H1 (cell line): ENCODE results near the gene CAVIN4. TPM values are rescaled to one million over a fixed set of nuclear protein-coding genes. Genes with fewer than 3 reads are reported as not detected.

Experiments used
- CTCF ChIA-PET: fragments of 300-600 bp; sonication (Branson Sonifier 250); formaldehyde crosslinking; loops from one replicate; lab custom pipeline; 2021; ENCODE audit not compliant: partially characterized antibody; lab: Charles Lee
- POLR2A ChIA-PET: fragments of 300-600 bp; sonication (Branson Sonifier 250); formaldehyde crosslinking; loops from one replicate; lab custom pipeline; 2021; ENCODE audit warnings: inconsistent platforms; ENCODE audit not compliant: partially characterized antibody; lab: Charles Lee
- DNase-seq, 2 experiments: peaks; one replicate each; pipeline versions ENCODE4 v3.0.0 to v3.0.0-alpha.2; 2010 to 2022; ENCODE audit warnings: low spot score in 2 of 2, low read depth in 1 of 2, mixed read lengths in 1 of 2
- FAIRE-seq: peaks from 2 replicates; lab custom pipeline; 2011; peaks lifted over from hg19 to GRCh38; lab: Jason Lieb, UNC
- H2AFZ ChIP-seq: 2 replicates; pipeline ENCODE4 v1.8.1; 2012; ENCODE audit warnings: low read length, inconsistent platforms
- H2AK5ac ChIP-seq: 2 replicates; pipeline ENCODE4 v1.6.1; 2013; ENCODE audit warnings: low read depth, low read length
- H2BK120ac ChIP-seq: replicated peaks from 2 replicates; pipeline ENCODE3; 2013; ENCODE audit warnings: low read depth, low read length, inconsistent platforms
- H2BK12ac ChIP-seq: 2 replicates; pipeline ENCODE4 v1.6.1; 2013; ENCODE audit warnings: low read depth, low read length
- H2BK15ac ChIP-seq: 2 replicates; pipeline ENCODE4 v1.6.1; 2013; ENCODE audit warnings: low read length
- H2BK20ac ChIP-seq: 2 replicates; pipeline ENCODE4 v1.6.1; 2013; ENCODE audit warnings: low read length
- H2BK5ac ChIP-seq: 2 replicates; pipeline ENCODE4 v1.6.1; 2013; ENCODE audit warnings: low read depth, low read length
- H3K14ac ChIP-seq: 2 replicates; pipeline ENCODE4 v1.6.1; 2013; ENCODE audit warnings: inconsistent platforms; ENCODE audit not compliant: insufficient read length
- H3K18ac ChIP-seq: 2 replicates; pipeline ENCODE4 v1.6.1; 2013; ENCODE audit warnings: low read length; ENCODE audit errors: extremely low read depth
- H3K23ac ChIP-seq: 2 replicates; pipeline ENCODE4 v1.6.1; 2013; ENCODE audit warnings: inconsistent platforms; ENCODE audit not compliant: insufficient read length
- H3K23me2 ChIP-seq: 2 replicates; pipeline ENCODE4 v1.6.1; 2013; ENCODE audit warnings: low read depth, low read length
- H3K27ac ChIP-seq: 2 replicates; pipeline ENCODE4 v1.6.1; 2011; ENCODE audit warnings: low read depth, low read length, inconsistent platforms
- H3K27me3 ChIP-seq, 4 experiments: replicated peaks in 1 of 4; 1 replicate in 1 of 4; 2 replicates in 3 of 4; pipeline versions ENCODE4 v1.6.1 to v1.8.1; 2011 to 2013; ENCODE audit warnings: low read length in 3 of 4, mild to moderate bottlenecking in 3 of 4, inconsistent platforms in 2 of 4, mixed read lengths in 2 of 4, moderate library complexity in 1 of 4; ENCODE audit not compliant: control insufficient read depth in 3 of 4, insufficient read depth in 3 of 4; ENCODE audit errors: extremely low read depth in 1 of 4
- H3K36me3 ChIP-seq, 4 experiments: 2 replicates each; pipeline versions ENCODE4 v1.6.1 to v1.8.1; 2011 to 2013; ENCODE audit warnings: mild to moderate bottlenecking in 4 of 4, low read length in 3 of 4, moderate library complexity in 2 of 4, control low read depth in 1 of 4, inconsistent platforms in 1 of 4; ENCODE audit not compliant: insufficient read depth in 4 of 4, control insufficient read depth in 2 of 4
- H3K4ac ChIP-seq: replicated peaks from 2 replicates; pipeline ENCODE3; 2013; ENCODE audit warnings: low read length, low read depth, mixed read lengths, inconsistent platforms; ENCODE audit not compliant: insufficient read length
- H3K4me1 ChIP-seq, 4 experiments: replicated peaks in 1 of 4; 1 replicate in 1 of 4; 2 replicates in 3 of 4; pipeline versions ENCODE4 v1.6.1 to v1.8.1; 2011 to 2013; ENCODE audit warnings: low read length in 3 of 4, inconsistent platforms in 2 of 4, mixed read lengths in 1 of 4; ENCODE audit not compliant: insufficient read depth in 4 of 4, control insufficient read depth in 3 of 4
- H3K4me2 ChIP-seq, 2 experiments: 2 replicates each; pipeline versions ENCODE4 v1.6.1 to v1.8.1; 2011 to 2013; ENCODE audit warnings: low read depth in 2 of 2, low read length in 2 of 2, control low read depth in 1 of 2, inconsistent platforms in 1 of 2, mild to moderate bottlenecking in 1 of 2; ENCODE audit not compliant: insufficient read depth in 1 of 2
- H3K4me3 ChIP-seq, 4 experiments: fragments of 200-600, 300-600 bp in 1 of 4; sonication (generic), shearing (Covaris generic), sonication (Bioruptor Twin) in 1 of 4; 2 replicates each; pipeline versions ENCODE4 v1.5.1 to v1.8.1; 2011 to 2016; ENCODE audit warnings: low read length in 4 of 4, low read depth in 3 of 4, control low read depth in 2 of 4, inconsistent platforms in 2 of 4, mild to moderate bottlenecking in 2 of 4, mixed read lengths in 1 of 4, moderate library complexity in 1 of 4; ENCODE audit not compliant: insufficient read depth in 2 of 4; ENCODE audit errors: extremely low read depth in 1 of 4
- H3K56ac ChIP-seq: replicated peaks from 2 replicates; pipeline ENCODE3; 2013; ENCODE audit warnings: low read depth, mild to moderate bottlenecking, mixed read lengths, low read length, inconsistent platforms; ENCODE audit not compliant: insufficient read length
- H3K79me1 ChIP-seq: 2 replicates; pipeline ENCODE4 v1.6.1; 2013; ENCODE audit warnings: low read depth, low read length, control low read depth
- H3K79me2 ChIP-seq, 2 experiments: 2 replicates each; pipeline versions ENCODE4 v1.6.1 to v1.8.1; 2012 to 2013; ENCODE audit warnings: low read length in 2 of 2, mild to moderate bottlenecking in 2 of 2, inconsistent platforms in 1 of 2; ENCODE audit not compliant: insufficient read depth in 2 of 2, control insufficient read depth in 1 of 2
- H3K9ac ChIP-seq, 4 experiments: replicated peaks in 1 of 4; 1 replicate in 1 of 4; 2 replicates in 3 of 4; pipeline versions ENCODE4 v1.6.1 to v1.8.1; 2011 to 2013; ENCODE audit warnings: low read depth in 3 of 4, low read length in 3 of 4, control low read depth in 2 of 4, mild to moderate bottlenecking in 2 of 4, moderate library complexity in 2 of 4, inconsistent platforms in 1 of 4; ENCODE audit errors: extremely low read depth in 1 of 4
- H3K9me3 ChIP-seq, 2 experiments: 2 replicates each; pipeline versions ENCODE4 v1.6.1 to v1.8.1; 2012 to 2013; ENCODE audit warnings: mild to moderate bottlenecking in 2 of 2, moderate library complexity in 2 of 2, control low read depth in 1 of 2, inconsistent platforms in 1 of 2, low read depth in 1 of 2, low read length in 1 of 2, mixed read lengths in 1 of 2; ENCODE audit not compliant: insufficient read depth in 2 of 2
- H4K20me1 ChIP-seq, 2 experiments: replicated peaks in 1 of 2; 2 replicates each; pipeline versions ENCODE3 to v1.8.1; 2011 to 2013; ENCODE audit warnings: inconsistent platforms in 2 of 2, low read length in 2 of 2, mild to moderate bottlenecking in 1 of 2; ENCODE audit not compliant: insufficient read depth in 2 of 2, control insufficient read depth in 1 of 2
- H4K5ac ChIP-seq: 2 replicates; pipeline ENCODE4 v1.6.1; 2013; ENCODE audit warnings: low read length, low read depth, mixed read lengths, inconsistent platforms; ENCODE audit not compliant: insufficient read length
- H4K8ac ChIP-seq: 2 replicates; pipeline ENCODE4 v1.8.0; 2013; ENCODE audit warnings: mild to moderate bottlenecking, moderate library complexity, low read length, inconsistent platforms; ENCODE audit not compliant: insufficient read depth; ENCODE audit errors: extremely low read depth
- H4K91ac ChIP-seq: replicated peaks from 2 replicates; pipeline ENCODE3; 2013; ENCODE audit warnings: low read length, mixed read lengths, inconsistent platforms; ENCODE audit not compliant: insufficient read length
- CHD2 ChIP-seq: IDR thresholded peaks from 2 replicates; pipeline ENCODE4 v1.6.1; 2012; ENCODE audit warnings: low read length, improper control_type of control experiment
- CREB1 ChIP-seq: IDR thresholded peaks from 2 replicates; pipeline ENCODE4 v1.6.1; 2012; ENCODE audit warnings: inconsistent platforms
- EZH2 ChIP-seq: fragments of 200-600 bp; sonication (generic); IDR thresholded peaks from 2 replicates; pipeline ENCODE4 v1.7.1; 2012; ENCODE audit warnings: low read depth, mild to moderate bottlenecking, moderate library complexity, low read length, inconsistent platforms; ENCODE audit not compliant: severe bottlenecking
- MAFK ChIP-seq: IDR thresholded peaks from 2 replicates; pipeline ENCODE4 v1.6.1; 2012; ENCODE audit warnings: low read depth, mild to moderate bottlenecking, improper control_type of control experiment, low read length
- POU5F1 ChIP-seq: IDR thresholded peaks from 2 replicates; pipeline ENCODE4 v1.6.1; 2011; ENCODE audit warnings: low read depth, mild to moderate bottlenecking, low read length, moderate library complexity
- RXRA ChIP-seq: IDR thresholded peaks from 2 replicates; pipeline ENCODE4 v1.6.1; 2011; ENCODE audit warnings: low read depth, mild to moderate bottlenecking, low read length, moderate library complexity; ENCODE audit not compliant: insufficient read depth
- SP1 ChIP-seq: IDR thresholded peaks from 2 replicates; pipeline ENCODE4 v1.6.1; 2011; ENCODE audit warnings: low read depth, low read length
- SRF ChIP-seq: IDR thresholded peaks from 2 replicates; pipeline ENCODE4 v1.6.1; 2011; ENCODE audit warnings: mild to moderate bottlenecking, low read depth, low read length, moderate library complexity
- TBP ChIP-seq: IDR thresholded peaks from 2 replicates; pipeline ENCODE4 v1.6.1; 2011; ENCODE audit warnings: low read depth, low read length, improper control_type of control experiment
- WGBS, 2 experiments: shearing (Covaris generic) in 1 of 2; methylation state at CpG; one replicate each; pipeline versions ENCODE4 v1.1.6 to v1.1.7; 2013 to 2015; ENCODE audit warnings: low lambda C conversion rate in 2 of 2, mixed read lengths in 2 of 2, inconsistent platforms in 1 of 2, low coverage in 1 of 2, missing lambda C conversion rate in 1 of 2; ENCODE audit not compliant: insufficient replicate concordance in 2 of 2, insufficient coverage in 1 of 2, insufficient read length in 1 of 2; ENCODE audit errors: extremely low coverage in 1 of 2, missing lambda C conversion rate in 1 of 2; 5-methylcytosine and 5-hydroxymethylcytosine counted together
- polyA plus RNA-seq, 7 experiments: library from polyadenylated mRNA; depleted of rRNA in 3 of 7; stranded (reverse) in 5 of 7; unstranded in 2 of 7; fragments of >200 nt in 5 of 7; fragments of 200-250 nt in 2 of 7; gene quantifications; 1 replicate in 5 of 7; 2 replicates in 1 of 7; 4 replicates in 1 of 7; pipeline versions ENCODE4 v1.2.1 to v1.2.3, GENCODE V29; 2011 to 2013; ENCODE audit warnings: missing spikeins in 2 of 7, mixed read lengths in 2 of 7
- total RNA-seq: library from RNA; stranded (reverse); fragmentation: NEBNext Ultra II Directional; extraction: Animal tissue kit (Norgen Biotek cat#: 25700); gene quantifications from 2 replicates; pipeline ENCODE4 v1.2.1, GENCODE V29; 2021
- TF ChIP-seq, protein P1 (sequence below): IDR thresholded peaks from 2 replicates; pipeline ENCODE4 v1.6.1; 2012; ENCODE audit warnings: inconsistent platforms

The CAVIN4 gene
- total and polyA plus RNA-seq, 2 of the 8 experiments (the other 6 are each of a cell fraction or from before 2014, with no cell fraction given), result 2.3 to 9.1 TPM

GRCh38 chr9:100619194-100619593 is 41.3 kb downstream of the CAVIN4 start:
- H3K23ac ChIP-seq, result no peak overlapping the region
- peak overlapping the region; percentile 25; the same call in 1 of the 2 replicates for H4K8ac ChIP-seq
- H2BK15ac ChIP-seq, result no peak overlapping the region; the same call in 1 of the 2 replicates
- H3K4me1 ChIP-seq, result no peaks in the 10 kb centered on the region
- TF ChIP-seq EZH2, result no peak
- TF ChIP-seq CREB1, result no peak
- TF ChIP-seq CHD2, result no peak
- TF ChIP-seq TBP, result no peak
- no peak for TF ChIP-seq SP1
- TF ChIP-seq SRF, result no peak
- TF ChIP-seq POU5F1, result no peak
- TF ChIP-seq, protein P1, sequence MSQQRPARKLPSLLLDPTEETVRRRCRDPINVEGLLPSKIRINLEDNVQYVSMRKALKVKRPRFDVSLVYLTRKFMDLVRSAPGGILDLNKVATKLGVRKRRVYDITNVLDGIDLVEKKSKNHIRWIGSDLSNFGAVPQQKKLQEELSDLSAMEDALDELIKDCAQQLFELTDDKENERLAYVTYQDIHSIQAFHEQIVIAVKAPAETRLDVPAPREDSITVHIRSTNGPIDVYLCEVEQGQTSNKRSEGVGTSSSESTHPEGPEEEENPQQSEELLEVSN, result no peak
- no peak for TF ChIP-seq MAFK
- TF ChIP-seq RXRA, result no peak
- H3K4me3 ChIP-seq, result no peak overlapping the region
- H3K27me3 ChIP-seq, result no peaks in the 10 kb centered on the region
- H4K91ac ChIP-seq, result no peak overlapping the region
- DNase-seq (no peak), FAIRE-seq (no peak)
- H3K36me3 ChIP-seq, result no peaks in the 10 kb centered on the region
- no peaks in the 10 kb centered on the region for H3K79me1 ChIP-seq
- H3K23me2 ChIP-seq, result no peaks in the 10 kb centered on the region
- H4K20me1 ChIP-seq, result no peaks in the 10 kb centered on the region
- no peak overlapping the region for H2BK120ac ChIP-seq
- H3K14ac ChIP-seq, result no peak overlapping the region
- CTCF ChIA-PET, result interaction anchor here (0.9 to 4.0 kb wide), 5 partner anchors 9 to 693 kb away, joined by 3 to 31 read pairs (median 4); no protein-coding TSS in a partner anchor
- 73% methylated on average over 5 of the region's 5 CpGs; no CpG with 5 or more reads in 1 of the 2 experiments for WGBS, 2 experiments
- no peak overlapping the region for H3K9ac ChIP-seq
- H2BK20ac ChIP-seq, result no peak overlapping the region
- peak overlapping the region; percentile 92 for H2AFZ ChIP-seq
- no peaks in the 10 kb centered on the region for H3K9me3 ChIP-seq
- H4K5ac ChIP-seq, result no peak overlapping the region
- POLR2A ChIA-PET, result interaction anchor here (1.9 kb wide), 1 partner anchor 18 kb away, joined by 4 read pairs; no protein-coding TSS in a partner anchor
- no peak overlapping the region for H2BK12ac ChIP-seq
- H3K4ac ChIP-seq, result no peak overlapping the region
- no peak overlapping the region for H2AK5ac ChIP-seq
- no peak overlapping the region for H3K18ac ChIP-seq
- no peak overlapping the region for H2BK5ac ChIP-seq
- no peak overlapping the region for H3K4me2 ChIP-seq
- no peaks in the 10 kb centered on the region for H3K79me2 ChIP-seq
- H3K27ac ChIP-seq, result no peak overlapping the region
- no peak overlapping the region for H3K56ac ChIP-seq
